Neural cell (in vitro differentiated cells): Measurements from ENCODE around the gene INPP5D.

Experiments
- EP300 ChIP-seq: fragments of 450-650 bp; conservative IDR thresholded peaks from 2 replicates; pipeline ENCODE4 v1.6.1; 2014; ENCODE audit warnings: antibody characterized with exemption, mild to moderate bottlenecking, moderate library complexity; ENCODE audit not compliant: poor library complexity, severe bottlenecking
- EZH2 ChIP-seq: fragments of 200-600, 300-800 bp; shearing (Covaris generic), sonication (generic); IDR thresholded peaks from 2 replicates; pipeline ENCODE4 v1.6.1; 2014; ENCODE audit warnings: antibody characterized with exemption, low read length, borderline replicate concordance, mild to moderate bottlenecking; ENCODE audit not compliant: insufficient read depth, poor library complexity, severe bottlenecking
- MXI1 ChIP-seq: fragments of 450-650 bp; conservative IDR thresholded peaks from 2 replicates; pipeline ENCODE4 v1.6.1; 2014; ENCODE audit warnings: antibody characterized with exemption, mild to moderate bottlenecking; ENCODE audit not compliant: poor library complexity, severe bottlenecking
- POLR2AphosphoS5 ChIP-seq: IDR thresholded peaks from 2 replicates; pipeline ENCODE4 v1.6.1; 2012
- SMC3 ChIP-seq: fragments of 450-650 bp; conservative IDR thresholded peaks from 2 replicates; pipeline ENCODE4 v1.6.1; 2014; ENCODE audit warnings: antibody characterized with exemption, mild to moderate bottlenecking, moderate library complexity; ENCODE audit not compliant: poor library complexity
- TF ChIP-seq, protein P1 (sequence below): fragments of 450-650 bp; IDR thresholded peaks from 2 replicates; pipeline ENCODE4 v1.5.1; 2014; ENCODE audit warnings: antibody characterized with exemption, mild to moderate bottlenecking, moderate library complexity; ENCODE audit not compliant: poor library complexity, severe bottlenecking

- TF ChIP-seq, protein P1, sequence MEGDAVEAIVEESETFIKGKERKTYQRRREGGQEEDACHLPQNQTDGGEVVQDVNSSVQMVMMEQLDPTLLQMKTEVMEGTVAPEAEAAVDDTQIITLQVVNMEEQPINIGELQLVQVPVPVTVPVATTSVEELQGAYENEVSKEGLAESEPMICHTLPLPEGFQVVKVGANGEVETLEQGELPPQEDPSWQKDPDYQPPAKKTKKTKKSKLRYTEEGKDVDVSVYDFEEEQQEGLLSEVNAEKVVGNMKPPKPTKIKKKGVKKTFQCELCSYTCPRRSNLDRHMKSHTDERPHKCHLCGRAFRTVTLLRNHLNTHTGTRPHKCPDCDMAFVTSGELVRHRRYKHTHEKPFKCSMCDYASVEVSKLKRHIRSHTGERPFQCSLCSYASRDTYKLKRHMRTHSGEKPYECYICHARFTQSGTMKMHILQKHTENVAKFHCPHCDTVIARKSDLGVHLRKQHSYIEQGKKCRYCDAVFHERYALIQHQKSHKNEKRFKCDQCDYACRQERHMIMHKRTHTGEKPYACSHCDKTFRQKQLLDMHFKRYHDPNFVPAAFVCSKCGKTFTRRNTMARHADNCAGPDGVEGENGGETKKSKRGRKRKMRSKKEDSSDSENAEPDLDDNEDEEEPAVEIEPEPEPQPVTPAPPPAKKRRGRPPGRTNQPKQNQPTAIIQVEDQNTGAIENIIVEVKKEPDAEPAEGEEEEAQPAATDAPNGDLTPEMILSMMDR, result no peak
- TF ChIP-seq EP300 (no peak), POLR2AphosphoS5 (no peak), MXI1 (no peak), EZH2 (no peak), SMC3 (no peak)
Observed at GRCh38 chr2:233075966-233076339, 15.8 kb downstream of the INPP5D start.
